LHCN-M2 (cell line): ENCODE measurements around the gene C7orf57. TPM values are rescaled to one million over a fixed set of nuclear protein-coding genes. Genes with fewer than 3 reads are reported as not detected.

ENCODE experiments used
- DNase-seq: peaks from one replicate; pipeline ENCODE4 v3.0.0-alpha.2; 2012; ENCODE audit warnings: low read depth
- total RNA-seq: library from RNA; depleted of rRNA; stranded (reverse); fragments of >200 nt; gene quantifications from 2 replicates; pipeline ENCODE4 v1.2.3, GENCODE V29; 2014

The C7orf57 gene
- total RNA-seq, 1 experiment from 2014 or later = 0.29 TPM

- DNase-seq = no peak
These were observed 50.1 kb downstream of the C7orf57 start for GRCh38 chr7:48085433-48085791.

- no peak for DNase-seq
These were observed 50.6 kb downstream of the C7orf57 start for GRCh38 chr7:48085942-48086341.

GRCh38 chr7:48087349-48087748, 52.0 kb downstream of the C7orf57 start:
- DNase-seq = peak; percentile 49

GRCh38 chr7:48088559-48089045, 53.3 kb downstream of the C7orf57 start:
- peak; percentile 98 for DNase-seq

- DNase-seq = no peak
These were observed 54.0 kb downstream of the C7orf57 start, which contains the start of gene UPP1 for GRCh38 chr7:48089046-48090003. TSS of gene UPP1 (plus strand) at chr7:48089265. CDS start at chr7:48094784, 5,519 bp downstream.

- no peak for DNase-seq
These were observed 54.9 kb downstream of the C7orf57 start for GRCh38 chr7:48090095-48090805.

- no peak for DNase-seq
These were observed 56.4 kb downstream of the C7orf57 start for GRCh38 chr7:48091506-48092433.

GRCh38 chr7:48094861-48095293, 59.5 kb downstream of the C7orf57 start:
- DNase-seq = peak; percentile 81

- DNase-seq = no peak
These were observed 60.9 kb downstream of the C7orf57 start for GRCh38 chr7:48096273-48096672.

GRCh38 chr7:48097521-48098231, 62.3 kb downstream of the C7orf57 start:
- peak; percentile 50 for DNase-seq

- DNase-seq = no peak
These were observed 63.5 kb downstream of the C7orf57 start for GRCh38 chr7:48098846-48099245.

- no peak for DNase-seq
These were observed 64.4 kb downstream of the C7orf57 start for GRCh38 chr7:48099781-48100180.

GRCh38 chr7:48101352-48101751, 66.0 kb downstream of the C7orf57 start:
- no peak for DNase-seq

- DNase-seq = no peak
These were observed 66.6 kb downstream of the C7orf57 start for GRCh38 chr7:48101968-48102367.

- no peak for DNase-seq
These were observed 67.2 kb downstream of the C7orf57 start for GRCh38 chr7:48102530-48102929.

- DNase-seq = no peak
These were observed 69.7 kb downstream of the C7orf57 start for GRCh38 chr7:48105045-48105444.

- DNase-seq = no peak
These were observed 71.7 kb downstream of the C7orf57 start for GRCh38 chr7:48106906-48107659.

GRCh38 chr7:48107926-48108472, 72.7 kb downstream of the C7orf57 start:
- no peak for DNase-seq
